HG02981 (cell line): ENCODE data around the gene AGRP.
"Not testable (repeated sequence)": the region's sequence is repeated elsewhere in the genome, so short reads cannot be mapped to it uniquely, and the experiment has no call there.

Experiments used
- ATAC-seq: cut with Tn5 transposase; IDR thresholded peaks from one replicate; pipeline ENCODE4 v1.9.1; 2021; ENCODE audit warnings: mild to moderate bottlenecking, moderate library complexity; ENCODE audit not compliant: unreplicated experiment

Gene AGRP, protein sequence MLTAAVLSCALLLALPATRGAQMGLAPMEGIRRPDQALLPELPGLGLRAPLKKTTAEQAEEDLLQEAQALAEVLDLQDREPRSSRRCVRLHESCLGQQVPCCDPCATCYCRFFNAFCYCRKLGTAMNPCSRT

DNA sequence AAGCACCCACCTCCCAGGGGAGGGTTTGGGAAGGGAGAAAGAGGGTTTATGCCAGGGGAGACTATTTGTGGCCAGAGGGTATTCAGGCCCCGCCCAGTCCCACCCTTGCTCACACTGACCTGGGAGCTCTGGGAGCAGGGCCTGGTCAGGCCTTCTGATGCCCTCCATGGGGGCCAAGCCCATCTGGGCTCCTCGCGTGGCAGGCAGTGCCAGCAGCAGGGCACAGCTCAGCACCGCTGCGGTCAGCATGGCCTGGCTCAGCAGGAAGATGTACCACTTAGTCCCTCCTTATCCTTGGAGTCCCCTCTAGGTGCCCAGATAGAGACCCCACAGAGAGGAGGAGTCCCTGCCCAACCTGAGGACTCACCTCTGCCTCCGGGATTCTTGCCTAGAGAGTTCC is at the start of gene AGRP:
TSS of gene AGRP (minus strand) at position 398 of the 400 bp plus-strand sequence. CDS start at position 249, 149 bp downstream.
- ATAC-seq = no peak

DNA sequence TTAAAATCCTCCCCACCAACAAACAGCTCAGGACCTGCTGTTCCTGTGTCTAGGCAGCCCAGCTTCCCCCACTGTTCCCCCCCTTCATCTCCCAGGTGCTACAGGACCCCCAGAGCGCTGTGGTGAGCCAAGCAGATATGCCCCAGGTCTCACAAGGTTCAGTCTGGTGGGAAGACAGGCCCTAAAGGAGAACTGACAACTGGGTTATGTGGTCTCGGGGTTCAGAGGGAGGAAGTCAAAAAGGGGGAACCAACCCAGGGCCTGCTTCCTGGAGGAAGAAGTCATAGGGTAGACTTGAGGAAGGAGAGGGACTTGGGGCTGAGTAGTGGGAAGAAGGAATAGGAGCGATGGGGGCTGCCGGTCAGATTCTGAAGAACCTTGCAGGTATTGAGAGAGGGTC is 47.9 kb upstream of the AGRP start:
- no peak for ATAC-seq

DNA sequence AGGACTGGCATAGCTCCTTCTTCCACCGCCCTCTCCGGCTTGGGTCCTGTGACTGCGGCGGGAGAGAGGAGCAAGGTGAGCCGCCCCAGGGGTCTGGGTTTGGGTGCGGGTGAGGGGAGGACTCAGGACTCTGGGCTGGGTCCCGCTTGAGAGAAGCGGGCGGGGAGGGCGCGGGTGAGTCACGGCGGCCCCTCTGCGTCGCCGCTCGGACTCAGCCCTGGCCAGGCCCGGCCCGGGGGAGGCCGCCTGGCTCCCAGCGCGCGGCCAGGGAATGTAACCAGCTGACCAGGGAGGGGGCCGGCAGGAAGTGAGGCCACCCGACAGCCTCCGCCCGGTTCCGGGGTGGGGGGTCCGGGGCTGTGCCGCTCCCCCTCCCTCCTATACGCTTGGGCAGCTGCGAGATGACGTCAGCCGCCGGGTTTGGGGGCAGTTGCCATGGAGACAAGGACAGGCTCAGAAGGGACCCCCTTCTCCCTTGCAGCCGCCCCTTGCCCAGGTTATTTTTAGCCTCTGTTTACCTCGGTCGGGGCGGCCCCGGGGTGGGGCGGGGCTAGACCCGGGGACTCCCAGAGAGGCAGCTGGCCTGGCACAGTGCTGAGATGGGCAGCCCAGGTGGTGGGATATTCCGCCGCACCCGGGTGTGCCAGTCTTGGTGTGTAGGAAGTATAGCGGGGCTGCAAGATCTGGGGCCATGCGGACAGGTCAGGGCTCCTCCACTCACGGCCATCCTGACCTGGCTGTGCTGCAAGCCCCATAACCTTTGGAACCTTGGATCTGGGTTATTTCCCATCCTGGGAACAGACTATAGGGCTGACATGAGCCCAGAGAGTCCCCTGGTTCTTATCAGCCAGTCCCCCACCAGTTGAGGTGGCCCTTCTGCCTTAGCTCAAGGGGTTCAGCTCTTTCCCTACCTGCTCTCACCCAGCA is 46.9 kb upstream of the AGRP start:
- ATAC-seq = no peak

DNA sequence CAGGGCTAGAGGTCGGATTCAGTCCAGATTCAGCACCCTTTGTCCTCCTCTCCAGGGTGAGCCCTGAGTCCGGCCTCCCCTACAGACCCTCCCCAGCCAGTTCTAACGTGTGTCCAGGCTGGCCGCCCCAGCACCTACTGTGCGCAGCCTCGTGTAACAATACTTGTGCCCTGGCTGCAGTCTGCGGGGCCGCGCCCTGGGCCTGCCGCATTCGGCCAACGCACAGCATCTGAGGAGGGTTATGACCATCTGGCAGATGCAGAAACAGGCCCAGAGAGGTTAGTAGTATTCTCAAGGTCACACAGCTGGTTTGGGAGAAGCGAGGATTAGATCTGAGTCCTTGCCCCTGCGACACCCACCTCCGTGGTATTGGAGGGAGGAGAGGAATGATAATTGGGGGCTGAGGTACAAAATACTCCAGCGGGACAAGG is 46.2 kb upstream of the AGRP start:
- ATAC-seq = no peak

DNA sequence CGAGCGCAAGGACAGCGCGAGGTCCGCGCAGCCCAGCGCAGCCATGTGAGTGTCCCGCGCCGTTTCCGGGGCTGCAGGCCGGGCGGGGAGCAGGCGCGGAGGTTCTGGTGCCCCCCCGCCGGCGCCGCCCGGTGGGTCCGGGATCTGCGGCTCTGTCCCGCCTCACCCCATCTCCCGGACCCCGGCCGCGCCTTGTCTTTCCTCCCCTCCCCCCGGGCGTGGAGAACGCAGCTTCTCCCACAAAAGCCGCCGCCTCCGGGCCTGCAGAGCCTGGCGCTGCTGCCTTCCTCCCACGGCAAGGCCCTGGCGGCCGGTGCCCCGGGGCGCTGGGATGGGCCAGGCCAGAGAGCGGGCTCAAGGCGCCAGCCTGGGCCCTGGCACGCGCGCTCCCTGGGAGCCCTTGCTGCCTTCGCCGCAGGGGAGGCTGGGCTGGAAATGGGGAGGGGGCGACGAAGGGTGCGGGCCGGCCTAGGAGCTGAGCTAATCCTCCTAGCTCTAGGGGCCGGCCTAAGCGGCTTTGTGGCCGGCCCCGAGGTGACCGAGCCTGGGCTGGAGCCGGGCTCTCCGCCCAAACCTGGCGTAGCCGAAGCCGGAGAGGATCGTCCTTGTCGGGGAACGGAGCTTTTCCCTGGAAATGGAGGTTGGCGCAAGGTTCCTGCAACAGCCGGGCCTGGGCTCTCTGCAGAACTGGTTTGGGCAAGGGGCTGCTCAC is 45.7 kb upstream of the AGRP start:
- ATAC-seq = no peak

DNA sequence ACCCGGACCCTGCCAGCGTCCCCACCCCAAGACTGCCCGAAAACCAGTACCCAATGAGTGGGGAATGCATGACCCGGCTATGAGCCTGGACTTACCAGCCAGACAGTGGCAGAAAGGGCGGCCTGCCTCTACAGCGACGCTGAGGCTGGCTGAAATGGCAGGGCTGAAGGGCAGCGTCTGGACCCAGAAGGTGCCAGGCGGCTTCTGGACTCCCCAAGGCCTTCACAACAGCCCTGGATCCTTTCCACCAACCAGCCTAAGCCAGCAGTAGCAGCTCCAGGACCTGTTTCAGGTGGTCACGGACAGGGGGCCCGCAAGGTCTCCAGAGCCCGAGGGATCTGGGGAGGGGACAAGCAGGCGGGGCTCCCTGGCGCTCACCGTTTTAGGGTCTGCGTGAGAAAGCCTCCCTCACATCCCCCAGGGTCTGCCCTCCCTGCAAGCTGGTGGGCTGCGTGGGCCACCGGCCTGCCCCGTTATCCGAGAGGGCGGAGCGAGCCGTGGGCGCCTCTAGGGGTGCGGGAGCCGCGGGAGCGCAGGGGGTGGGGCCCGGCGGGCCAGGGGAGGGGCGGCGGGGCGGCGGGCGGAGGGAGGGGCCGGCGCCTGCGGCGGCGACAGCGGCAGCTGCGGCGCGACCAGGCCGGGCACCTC is 45.0 kb upstream of the AGRP start, which contains the start of gene RIPOR1:
TSS of gene RIPOR1 (plus strand) at position 608 of the 648 bp plus-strand sequence. CDS start 9,618 bp downstream, outside the sequence.
- ATAC-seq = no peak

DNA sequence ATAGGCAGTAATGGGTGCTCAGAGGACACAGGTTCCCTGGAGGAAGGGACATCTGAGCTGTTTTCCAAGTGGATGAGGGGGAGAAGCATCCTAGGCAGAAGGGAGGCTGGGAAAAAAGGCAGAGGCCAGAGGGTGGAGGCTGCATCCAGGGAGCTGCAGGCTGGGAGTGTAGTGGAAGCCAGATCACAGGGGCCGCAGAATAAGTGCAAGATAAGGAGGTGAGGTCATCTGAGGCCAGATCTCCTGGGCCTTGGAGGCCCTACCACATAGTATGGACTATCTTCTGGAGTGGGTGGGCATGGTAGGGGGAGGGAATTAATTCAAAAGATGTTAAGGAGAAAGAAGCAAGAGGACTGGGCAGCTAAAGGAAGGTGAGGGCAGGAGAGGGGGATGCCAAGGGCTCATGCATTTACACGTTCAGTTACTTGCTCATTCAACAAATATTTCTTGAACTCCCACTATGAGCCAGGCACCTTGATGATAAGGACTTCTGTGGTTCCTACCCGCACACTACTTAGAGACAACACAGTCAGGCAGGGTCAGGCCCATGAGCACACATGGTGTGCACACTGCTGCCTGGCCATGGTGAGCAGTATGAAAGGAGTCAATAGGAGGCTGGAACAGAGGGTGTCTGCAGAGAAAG is 42.9 kb upstream of the AGRP start:
- ATAC-seq = no peak

DNA sequence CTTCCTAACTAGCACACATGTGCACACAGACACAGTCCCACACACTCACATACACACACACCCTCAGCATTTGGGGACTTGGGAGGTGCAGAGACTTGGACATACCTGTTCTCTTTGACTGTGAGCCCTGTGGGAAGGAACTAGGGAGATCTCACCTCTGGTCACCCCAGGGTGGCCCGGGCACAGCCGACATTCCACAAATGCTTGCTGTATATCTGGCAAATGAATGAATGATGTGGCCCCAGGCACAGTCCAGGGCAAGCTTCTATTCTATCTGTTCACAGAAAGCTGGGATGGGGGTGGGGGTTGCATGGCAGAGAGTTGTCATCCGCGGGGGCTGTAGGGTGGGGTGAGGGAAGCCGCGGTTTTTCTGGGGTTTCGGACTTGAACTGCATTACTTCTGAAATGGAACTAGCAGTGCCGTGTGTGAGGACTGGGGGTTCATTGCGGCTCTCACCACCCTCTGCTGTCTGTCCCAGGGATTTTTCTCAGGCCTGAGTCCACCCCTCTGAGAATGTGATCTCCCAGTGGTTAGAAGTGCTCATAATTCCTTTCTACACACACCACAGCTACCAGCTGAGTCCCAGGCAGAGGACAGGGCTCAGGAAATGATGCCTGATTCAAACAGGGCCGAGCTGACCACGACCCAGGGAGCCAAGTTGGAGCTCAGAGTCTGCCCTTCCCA is 42.0 kb upstream of the AGRP start:
- no peak for ATAC-seq

DNA sequence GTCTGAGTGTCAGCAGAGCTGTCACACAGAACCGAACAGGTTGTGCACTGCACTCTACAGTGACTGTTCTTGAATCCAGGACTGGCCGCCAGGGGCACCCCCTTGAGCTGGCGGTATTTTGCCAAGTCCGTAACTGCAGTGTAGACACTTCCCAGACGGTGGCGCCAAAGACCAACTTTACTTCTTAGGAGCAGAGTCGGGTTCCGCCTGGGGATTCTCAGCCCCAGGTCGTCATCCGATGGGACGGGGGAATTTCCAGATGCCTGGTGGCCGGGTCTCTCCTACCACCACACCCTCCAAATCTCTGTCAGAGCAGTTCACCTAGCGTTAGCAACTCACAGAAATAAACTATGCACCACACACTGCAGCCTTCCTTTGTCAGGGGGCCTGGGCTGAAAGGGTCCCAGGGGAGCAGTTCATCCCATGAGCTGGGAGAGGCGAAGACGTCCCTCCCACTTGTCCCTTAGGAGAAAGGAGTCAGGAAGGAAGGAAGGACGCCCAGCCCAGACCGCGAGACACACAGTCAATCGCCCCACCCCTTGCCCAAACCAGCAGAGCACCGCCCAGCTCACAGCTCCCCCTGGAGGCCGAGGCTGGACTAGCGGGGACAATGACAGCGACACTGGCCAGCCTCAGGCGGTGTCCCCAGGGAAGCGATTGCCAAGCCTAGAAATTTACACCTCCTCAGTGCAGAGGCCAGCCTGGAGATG is 37.9 kb upstream of the AGRP start:
- ATAC-seq = peak; percentile 68

DNA sequence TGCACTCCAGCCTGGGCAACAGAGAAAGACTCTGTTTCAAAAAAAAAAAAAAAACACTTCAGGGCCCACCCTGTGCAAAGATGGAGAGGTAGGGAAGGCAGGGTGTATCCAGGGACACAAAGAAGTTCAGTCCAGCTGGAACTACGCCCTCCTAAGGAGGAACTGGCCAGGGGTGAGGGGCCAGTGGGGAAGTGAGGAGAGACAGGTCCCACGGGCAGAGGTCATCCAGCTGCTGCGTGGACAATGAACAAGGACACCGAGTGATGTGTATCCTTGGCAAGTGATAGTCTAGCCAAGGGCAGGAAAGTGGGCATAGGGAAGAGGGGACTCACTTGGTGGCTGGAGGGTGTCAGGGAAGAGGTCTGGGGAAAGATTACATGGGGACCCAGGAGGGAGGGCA is 35.9 kb upstream of the AGRP start:
- ATAC-seq = no peak

DNA sequence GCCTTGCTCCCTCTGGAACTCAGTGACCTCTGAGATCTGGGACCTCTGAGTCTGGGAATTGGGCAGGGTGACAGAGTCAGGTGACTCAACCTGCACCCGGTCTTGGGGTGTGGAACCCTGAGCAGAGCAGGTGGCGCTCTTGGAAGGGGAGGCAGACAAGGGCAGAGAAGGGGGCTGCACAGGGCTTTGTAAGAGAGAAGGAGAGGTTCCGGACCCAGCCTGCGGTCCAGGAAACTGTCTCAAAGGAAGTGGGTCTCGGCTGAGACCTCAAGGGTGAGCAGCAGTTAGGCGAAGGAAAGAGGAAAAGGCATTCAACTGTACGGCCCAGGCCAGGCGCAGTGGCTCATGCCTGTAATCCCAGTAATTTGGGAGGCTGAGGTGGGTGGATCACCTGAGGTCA is 35.3 kb upstream of the AGRP start:
- ATAC-seq = no peak

DNA sequence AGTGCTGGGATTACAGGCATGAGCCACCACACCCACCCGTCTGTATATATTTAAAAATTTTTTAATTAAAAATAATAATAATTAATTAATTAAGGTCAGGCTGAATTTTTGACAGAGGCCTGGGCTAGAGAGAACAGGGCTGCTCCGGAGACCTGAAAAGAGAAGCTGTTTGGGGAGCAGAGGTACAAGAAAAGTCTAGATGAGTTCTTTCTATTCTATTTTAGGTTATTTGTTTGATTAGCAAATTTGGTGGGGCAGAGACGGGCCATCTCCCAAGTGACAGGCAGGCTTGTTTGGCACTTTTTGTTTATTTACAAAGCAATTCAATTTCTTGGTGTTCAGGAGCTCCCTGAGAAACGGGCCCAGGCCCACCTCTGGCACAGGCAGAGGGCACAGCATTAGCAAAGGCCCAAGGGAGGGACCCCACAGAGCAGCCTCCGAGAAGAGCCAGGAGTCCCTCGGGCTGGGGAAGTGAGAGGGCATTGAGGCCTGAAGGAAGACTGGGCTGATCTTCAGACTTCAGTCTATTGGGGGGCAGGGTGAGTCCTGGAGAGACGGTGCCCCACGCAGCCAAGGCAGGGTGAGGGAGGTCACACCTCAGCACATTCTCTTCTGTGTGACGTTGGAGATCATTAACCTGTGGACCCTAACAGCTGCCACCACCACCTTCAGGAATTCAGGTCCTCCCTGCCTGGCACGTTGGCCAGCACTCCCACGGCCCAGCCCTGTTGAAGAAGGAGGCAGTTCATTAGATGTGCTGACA is 34.5 kb upstream of the AGRP start:
- no peak for ATAC-seq

DNA sequence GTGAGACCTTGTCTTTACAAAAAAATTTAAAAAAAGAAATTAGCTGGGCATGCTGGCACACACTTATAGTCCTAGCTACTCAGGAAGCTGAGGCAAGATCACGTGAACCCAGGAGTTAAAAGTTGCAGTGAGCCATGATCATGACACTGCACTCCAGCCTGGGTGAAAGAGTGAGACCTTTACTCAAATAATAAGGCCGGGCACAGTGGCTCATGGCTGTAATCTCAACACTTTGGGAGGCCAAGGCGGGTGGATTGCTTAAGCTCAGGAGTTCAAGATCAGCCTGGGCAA is 33.8 kb upstream of the AGRP start:
- ATAC-seq = no peak

DNA sequence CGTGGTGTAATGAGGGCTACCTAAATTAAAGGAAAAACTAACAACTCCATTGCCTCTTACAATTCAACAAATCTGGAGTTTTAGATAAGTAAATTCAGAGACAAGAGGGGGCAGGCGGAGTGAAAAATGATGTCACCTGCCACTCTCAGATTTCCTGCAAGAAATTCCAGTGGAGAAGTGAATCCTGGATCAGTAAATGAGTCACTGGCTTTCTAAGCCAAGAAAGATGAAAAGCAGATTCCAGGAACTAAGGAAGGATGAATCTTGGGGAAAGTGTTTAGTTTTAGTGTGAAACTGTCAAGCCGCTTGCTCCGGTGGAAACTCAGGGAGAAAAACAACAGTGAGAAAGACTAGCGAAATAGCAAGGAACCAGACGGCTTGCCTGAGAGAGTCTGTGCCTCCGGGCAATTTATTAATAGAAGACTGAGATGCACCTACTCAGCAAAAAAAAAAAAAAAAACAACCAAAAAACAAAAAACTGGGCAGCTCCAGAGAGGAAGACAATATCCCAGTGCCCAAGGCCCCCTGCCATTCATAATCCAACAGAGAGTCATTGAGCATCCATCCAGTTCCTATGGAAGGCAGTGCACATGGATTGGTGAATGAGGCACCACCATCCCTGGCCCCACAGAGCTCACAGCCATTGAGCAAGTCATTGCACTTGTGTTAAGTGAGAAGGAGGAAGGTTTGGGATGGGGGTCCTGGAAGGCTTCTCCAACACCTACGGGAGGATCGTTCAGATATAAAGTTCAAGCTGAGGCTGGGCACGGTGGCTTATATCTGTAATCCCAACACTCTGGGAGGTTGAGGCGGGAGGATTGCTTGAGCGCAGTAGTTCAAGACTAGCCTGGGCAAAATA is 33.2 kb upstream of the AGRP start:
- ATAC-seq = no peak

DNA sequence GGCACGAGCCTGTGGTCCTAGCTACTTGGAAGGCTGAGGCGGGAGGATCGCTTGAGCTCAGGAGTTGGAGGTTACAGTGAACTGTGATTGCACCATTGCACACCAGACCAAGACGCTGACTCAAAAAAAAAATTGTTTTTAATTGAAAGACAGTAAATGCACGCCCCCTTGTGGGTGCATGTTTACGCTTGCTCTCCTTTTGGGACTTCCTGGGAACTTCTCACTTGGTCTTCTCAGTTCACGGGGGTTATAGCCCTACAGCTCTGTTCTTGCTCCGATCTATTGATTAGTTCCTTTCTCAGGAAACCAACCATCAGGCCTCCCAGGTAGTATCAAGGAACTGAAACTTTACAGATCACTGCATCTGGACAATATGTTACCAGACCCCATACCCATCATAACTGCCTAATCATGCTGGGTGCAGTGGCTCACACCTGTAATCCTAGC is 31.1 kb upstream of the AGRP start:
- ATAC-seq = peak; percentile 62

DNA sequence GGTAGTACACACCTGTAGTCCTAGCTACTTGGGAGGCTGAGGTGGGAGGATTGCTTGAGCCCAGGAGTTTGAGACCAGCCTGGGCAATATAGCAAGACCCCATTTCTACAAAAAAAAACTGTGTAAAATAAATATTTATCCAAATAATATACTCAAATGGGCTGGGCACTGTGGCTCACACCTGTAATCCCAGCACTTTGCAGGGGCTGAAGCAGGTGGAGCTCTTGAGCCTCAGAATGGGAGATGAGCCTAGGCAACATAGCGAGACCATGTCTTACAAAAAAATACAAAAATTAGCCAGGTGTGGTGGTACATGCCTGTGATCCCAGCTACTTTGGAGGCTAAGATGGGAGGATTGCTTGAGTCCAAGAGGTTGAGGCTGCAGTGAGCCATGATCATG is 30.5 kb upstream of the AGRP start:
- not testable (repeated sequence) for ATAC-seq

DNA sequence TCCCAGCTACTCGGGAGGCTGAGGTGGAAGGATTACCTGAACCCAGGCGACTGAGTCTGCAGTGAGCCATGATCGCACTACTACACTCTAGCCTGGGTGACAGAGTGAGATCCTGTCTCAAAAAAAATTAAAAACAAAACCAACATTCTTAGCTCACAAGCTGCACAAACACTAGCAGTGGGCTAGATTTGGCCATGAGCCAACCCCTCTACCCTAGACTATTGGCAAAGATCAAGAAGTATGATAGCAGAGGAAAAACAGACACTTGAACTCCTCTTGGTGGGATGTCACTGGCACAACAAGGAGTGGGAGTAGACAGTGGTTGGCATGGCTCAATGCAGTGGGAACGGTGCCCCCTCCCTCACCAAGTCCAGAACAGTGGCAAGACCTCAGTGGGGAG is 25.7 kb upstream of the AGRP start:
- no peak for ATAC-seq

DNA sequence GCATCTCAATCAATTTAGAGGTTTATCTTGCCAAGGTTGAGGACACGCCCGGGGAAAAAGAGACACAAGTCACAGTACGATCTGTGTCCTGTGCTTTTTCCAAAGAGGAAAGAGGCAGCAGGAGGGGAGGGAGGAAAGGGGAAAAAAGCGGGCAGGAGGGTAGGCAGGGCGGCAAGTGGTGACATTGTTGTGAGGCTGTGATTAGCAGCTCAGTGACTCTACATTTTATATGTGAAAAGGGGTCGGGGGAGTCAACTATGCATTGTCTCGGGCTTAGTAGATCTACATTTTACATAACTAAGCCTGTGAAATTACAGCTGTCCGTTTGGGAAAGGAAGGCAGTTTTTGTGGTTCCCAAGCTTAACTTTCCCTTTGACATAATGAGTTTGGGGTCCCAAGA is 23.1 kb upstream of the AGRP start:
- ATAC-seq = no peak
